ENCODE measurements around the gene AFTPH.
A peak's percentile ranks its signal among the peaks of the same experiment; 100 is the strongest.

AFTPH gene

DNA sequence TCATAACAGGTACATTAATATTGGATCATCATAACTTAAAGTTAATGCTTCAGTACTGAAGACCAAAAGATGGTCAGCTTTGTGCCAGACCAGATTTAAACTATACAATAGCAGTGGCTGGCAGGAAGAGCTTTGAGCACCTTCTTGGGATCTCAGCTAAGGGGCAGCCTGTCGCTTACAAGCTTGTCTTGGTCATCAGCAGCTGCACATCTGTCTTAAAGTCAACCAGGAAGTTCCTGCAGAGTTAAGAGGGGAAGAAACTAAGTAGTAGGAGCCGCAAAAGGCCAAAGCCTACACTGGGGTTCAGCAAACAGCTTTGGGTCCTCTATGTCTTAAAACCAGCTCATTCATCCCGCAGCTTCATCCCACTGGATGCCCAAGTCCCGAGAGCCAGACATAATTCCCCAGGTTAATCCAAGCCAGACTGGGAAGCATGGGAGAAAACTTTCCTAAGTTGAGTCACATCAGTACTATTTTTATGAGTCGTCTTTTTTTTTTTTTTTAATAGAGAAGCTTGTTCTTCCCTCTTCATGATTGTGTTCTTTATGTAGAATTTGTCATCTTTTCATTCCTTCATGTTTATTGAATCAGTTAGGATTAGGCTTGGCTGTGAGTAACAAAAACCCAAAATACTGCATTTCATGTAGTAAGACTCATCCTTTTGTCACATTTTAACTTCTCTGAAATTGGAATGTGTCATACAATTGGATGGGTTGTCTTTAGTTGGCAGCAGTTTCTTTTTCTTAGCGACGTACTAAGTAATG lies 70.3 kb downstream of the AFTPH start:
- no peak overlapping the region for H3K27ac ChIP-seq
- no peak overlapping the region for H3K4me2 ChIP-seq (ENCODE audit: low read length)
- TF ChIP-seq CTCF (IDR thresholded peaks at IDR 0.05) = no peak
- peaks cover 3% of the 10 kb centered on the region for H3K4me1 ChIP-seq
- no peak overlapping the region for H2AFZ ChIP-seq
- no peaks in the 10 kb centered on the region for H3K79me2 ChIP-seq
- no peaks in the 10 kb centered on the region for H3K36me3 ChIP-seq (ENCODE audit: control insufficient read depth, insufficient read depth, low read length)
- H3K9ac ChIP-seq = no peak overlapping the region
- no peaks in the 10 kb centered on the region for H3K9me3 ChIP-seq (ENCODE audit: control insufficient read depth, low read length)
- no peaks in the 10 kb centered on the region for H3K27me3 ChIP-seq (ENCODE audit: control insufficient read depth, insufficient read depth, low read length)
- no peak overlapping the region for H3K4me3 ChIP-seq (ENCODE audit: low read depth, low read length)

DNA sequence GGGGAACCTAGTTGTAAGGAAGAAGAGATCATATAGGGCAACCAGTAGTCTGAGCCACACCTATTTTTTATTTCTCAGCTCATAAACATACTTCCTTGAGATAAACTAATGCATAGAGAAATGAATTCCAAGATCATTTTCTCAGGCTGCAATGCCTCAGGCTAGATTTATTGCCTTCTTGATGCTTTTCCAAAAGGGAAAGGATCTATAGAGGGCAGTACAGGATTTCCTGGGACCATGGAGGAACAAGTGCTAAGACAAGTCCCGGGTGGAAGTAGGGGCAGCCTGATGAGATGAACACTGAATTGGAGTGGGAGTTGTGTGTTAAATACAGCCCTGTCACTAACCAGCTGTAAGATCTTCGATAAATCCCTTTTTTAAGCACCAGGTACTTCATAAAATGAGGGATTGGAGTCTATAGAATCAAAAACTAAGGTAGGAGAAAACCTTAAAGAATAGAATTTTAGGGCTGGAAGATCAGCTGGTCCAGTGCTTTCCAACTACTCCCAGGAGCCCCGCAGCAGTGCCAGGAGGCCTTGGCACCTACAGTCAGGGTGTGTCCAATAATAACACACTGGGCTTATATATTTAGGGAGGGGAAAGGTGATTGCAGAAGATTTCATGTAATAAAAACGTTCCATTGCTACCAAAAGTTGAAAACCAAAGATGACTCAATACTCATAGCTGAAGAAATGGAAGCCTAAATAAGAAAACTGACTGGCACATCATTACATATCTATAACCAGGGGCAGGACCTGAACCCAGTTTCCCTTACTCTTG lies 71.5 kb downstream of the AFTPH start:
- H3K27ac ChIP-seq = no peak overlapping the region

GRCh38 chr2:64598226-64598625 lies 74.1 kb downstream of the AFTPH start:
- Histone ChIP-seq H3K9me3 (ENCODE audit: control insufficient read depth, low read length) (no peaks in the 10 kb centered on the region), H3K9ac (no peak overlapping the region), H3K36me3 (ENCODE audit: control insufficient read depth, insufficient read depth, low read length) (no peaks in the 10 kb centered on the region), H2AFZ (no peak overlapping the region), H3K27me3 (ENCODE audit: control insufficient read depth, insufficient read depth, low read length) (no peaks in the 10 kb centered on the region), H3K27ac (no peak overlapping the region), H3K4me1 (peaks cover 10% of the 10 kb centered on the region), H3K4me2 (ENCODE audit: low read length) (no peak overlapping the region), H3K4me3 (ENCODE audit: low read depth, low read length) (no peak overlapping the region), H3K79me2 (no peaks in the 10 kb centered on the region)
- no peak for TF ChIP-seq CTCF (IDR thresholded peaks at IDR 0.05)

More for the DNA sequence above, 71.5 kb downstream of the AFTPH start:
- no peaks in the 10 kb centered on the region for H3K9me3 ChIP-seq (ENCODE audit: control insufficient read depth, low read length)
- H3K27me3 ChIP-seq (ENCODE audit: control insufficient read depth, insufficient read depth, low read length) = no peaks in the 10 kb centered on the region
- no peak overlapping the region for H3K4me3 ChIP-seq (ENCODE audit: low read depth, low read length)
- no peaks in the 10 kb centered on the region for H3K79me2 ChIP-seq
- no peak overlapping the region for H2AFZ ChIP-seq
- H3K4me1 ChIP-seq = peaks cover 4% of the 10 kb centered on the region
- no peak for TF ChIP-seq CTCF (IDR thresholded peaks at IDR 0.05)
- no peaks in the 10 kb centered on the region for H3K36me3 ChIP-seq (ENCODE audit: control insufficient read depth, insufficient read depth, low read length)
- H3K4me2 ChIP-seq (ENCODE audit: low read length) = no peak overlapping the region
- no peak overlapping the region for H3K9ac ChIP-seq

- H3K36me3 ChIP-seq (ENCODE audit: control insufficient read depth, insufficient read depth, low read length) = no peaks in the 10 kb centered on the region
- no peaks in the 10 kb centered on the region for H3K9me3 ChIP-seq (ENCODE audit: control insufficient read depth, low read length)
- no peak overlapping the region for H3K27ac ChIP-seq
- peak overlapping the region; percentile 45 for H2AFZ ChIP-seq
- TF ChIP-seq CTCF (IDR thresholded peaks at IDR 0.05) = no peak
- H3K79me2 ChIP-seq = no peaks in the 10 kb centered on the region
- no peak overlapping the region for H3K4me3 ChIP-seq (ENCODE audit: low read depth, low read length)
- peak overlapping the region; percentile 31 for H3K4me2 ChIP-seq (ENCODE audit: low read length)
- H3K27me3 ChIP-seq (ENCODE audit: control insufficient read depth, insufficient read depth, low read length) = no peaks in the 10 kb centered on the region
- H3K9ac ChIP-seq = no peak overlapping the region
- H3K4me1 ChIP-seq = peaks cover 10% of the 10 kb centered on the region
These were observed 75.3 kb downstream of the AFTPH start for GRCh38 chr2:64599469-64599868.

Measured in parathyroid adenoma (tissue), 2 donors.